GM15510 (cell line): ENCODE measurements around the gene RNF144B.

Experiments used
- POLR2A ChIP-seq: IDR thresholded peaks from 3 replicates; pipeline ENCODE4 v1.6.1; 2011; ENCODE audit warnings: borderline replicate concordance; ENCODE audit not compliant: insufficient read length; ENCODE audit errors: extremely low read depth

RNF144B gene

GRCh38 chr6:18367371-18367770 lies 19.8 kb upstream of the RNF144B start:
- TF ChIP-seq POLR2A, result no peak

GRCh38 chr6:18368277-18369105 lies 18.7 kb upstream of the RNF144B start:
- no peak for TF ChIP-seq POLR2A

GRCh38 chr6:18371010-18371409 lies 16.1 kb upstream of the RNF144B start:
- TF ChIP-seq POLR2A, result no peak

GRCh38 chr6:18371656-18372055 lies 15.5 kb upstream of the RNF144B start:
- no peak for TF ChIP-seq POLR2A

GRCh38 chr6:18380158-18380836 lies 6.9 kb upstream of the RNF144B start:
- no peak for TF ChIP-seq POLR2A

GRCh38 chr6:18380851-18381250 lies 6.3 kb upstream of the RNF144B start:
- no peak for TF ChIP-seq POLR2A

- TF ChIP-seq POLR2A, result no peak
Measured at GRCh38 chr6:18383441-18383840, 3.7 kb upstream of the RNF144B start.

GRCh38 chr6:18384621-18385020 lies 2.5 kb upstream of the RNF144B start:
- no peak for TF ChIP-seq POLR2A

GRCh38 chr6:18386298-18386976 lies 713 bp upstream of the RNF144B start:
- no peak for TF ChIP-seq POLR2A

GRCh38 chr6:18388271-18388670 lies 1.1 kb downstream of the RNF144B start:
- TF ChIP-seq POLR2A, result no peak

GRCh38 chr6:18388942-18389341 lies 1.8 kb downstream of the RNF144B start:
- TF ChIP-seq POLR2A, result no peak

- TF ChIP-seq POLR2A, result no peak
Measured at GRCh38 chr6:18389479-18389878, 2.3 kb downstream of the RNF144B start.

- no peak for TF ChIP-seq POLR2A
Measured at GRCh38 chr6:18390476-18390875, 3.3 kb downstream of the RNF144B start.

GRCh38 chr6:18391023-18391422 lies 3.9 kb downstream of the RNF144B start:
- TF ChIP-seq POLR2A, result no peak

GRCh38 chr6:18392346-18392877 lies 5.3 kb downstream of the RNF144B start:
- TF ChIP-seq POLR2A, result no peak
